ENCODE data around the gene POTEC.
"Not testable (repeated sequence)": the region's sequence is repeated elsewhere in the genome, so short reads cannot be mapped to it uniquely, and the experiment has no call there.

GRCh38 chr18:14501894-14502293 is 41.5 kb downstream of the POTEC start:
- TF ChIP-seq EZH2 (IDR thresholded peaks at IDR 0.05; ENCODE audit: insufficient read depth, poor library complexity, severe bottlenecking); EZH2phosphoT487 (IDR thresholded peaks at IDR 0.05; ENCODE audit: insufficient read depth, low read depth): not testable (repeated sequence)

All from GM23248 (cell line).